ENCODE measurements around the gene TTC3. TPM values are rescaled to one million over a fixed set of nuclear protein-coding genes. Genes with fewer than 3 reads are reported as not detected.
"Not testable (repeated sequence)": the region's sequence is repeated elsewhere in the genome, so short reads cannot be mapped to it uniquely, and the experiment has no call there.

TTC3 gene
- total RNA-seq, 2 experiments from 2014 or later, result 73.5 to 90.0 TPM

- Histone ChIP-seq H4K20me1 (ENCODE audit: insufficient read depth, low read length) (no peaks in the 10 kb centered on the region), H2AFZ (ENCODE audit: low read length) (peak overlapping the region; percentile 49; the same call in 1 of the 2 replicates), H3K79me2 (ENCODE audit: insufficient read depth, low read depth, low read length) (no peaks in the 10 kb centered on the region), H3K4me3 (ENCODE audit: low read depth, low read length, poor library complexity, severe bottlenecking) (no peak overlapping the region), H3K9me2 (ENCODE audit: insufficient read depth, low read length) (no peaks in the 10 kb centered on the region), H3K4me1 (ENCODE audit: insufficient read depth, low read length, poor library complexity, severe bottlenecking) (peaks cover 12% of the 10 kb centered on the region), H3K27ac (ENCODE audit: low read depth, low read length, poor library complexity, severe bottlenecking) (no peak overlapping the region), H3K9me3 (ENCODE audit: low read length) (no peaks in the 10 kb centered on the region), H3K36me3 (ENCODE audit: insufficient read depth, low read length) (no peaks in the 10 kb centered on the region), H3K4me2 (ENCODE audit: low read length) (0 out of 2 replicates have a peak overlapping the region, but pooled peaks have one; percentile 17)
- BruUV-seq (replicated peaks), result no TSS peak
- ChIA-PET POLR2A (no interaction called here), CTCF (ENCODE audit: unreplicated experiment) (no interaction called here)
- TF ChIP-seq CTCF (conservative IDR thresholded peaks at IDR 0.05; ENCODE audit: low read length) (no peak), EZH2phosphoT487 (IDR thresholded peaks at IDR 0.05; ENCODE audit: borderline replicate concordance, low read depth, low read length) (no peak)
- DNase-seq (ENCODE audit: low spot score), result peak; percentile 49
- intact Hi-C loops (cut with micrococcal nuclease; ENCODE audit: unreplicated experiment), result no loop called here
Observed at GRCh38 chr21:37045149-37045548, 27.9 kb upstream of the TTC3 start.

DNA sequence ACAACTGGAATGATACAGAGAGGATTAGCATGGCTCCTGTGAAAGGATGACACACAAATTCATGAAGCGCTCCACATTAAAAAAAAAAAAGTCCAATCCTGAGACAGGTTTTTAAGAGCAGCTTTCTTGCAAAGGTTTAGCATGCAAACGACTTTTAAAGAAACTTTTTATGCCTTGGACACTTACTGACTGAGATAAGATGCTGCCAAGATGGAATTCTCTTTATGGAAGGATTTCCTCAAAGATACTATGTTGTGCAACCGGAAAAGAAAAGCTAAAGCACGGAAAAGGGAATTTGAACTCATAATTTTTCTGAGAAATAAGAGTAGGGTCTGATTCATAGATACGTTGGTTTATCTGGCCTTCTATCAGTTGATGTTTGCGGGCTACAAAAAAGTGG is 27.5 kb upstream of the TTC3 start:
- H3K4me3 ChIP-seq (ENCODE audit: low read depth, low read length, poor library complexity, severe bottlenecking), result no peak overlapping the region
- H4K20me1 ChIP-seq (ENCODE audit: insufficient read depth, low read length), result no peaks in the 10 kb centered on the region
- H3K9me2 ChIP-seq (ENCODE audit: insufficient read depth, low read length), result no peaks in the 10 kb centered on the region
- CTCF ChIA-PET (ENCODE audit: unreplicated experiment), result no interaction called here
- H3K4me2 ChIP-seq (ENCODE audit: low read length), result no peak overlapping the region
- H3K4me1 ChIP-seq (ENCODE audit: insufficient read depth, low read length, poor library complexity, severe bottlenecking), result peaks cover 12% of the 10 kb centered on the region
- POLR2A ChIA-PET, result no interaction called here
- intact Hi-C loops (cut with micrococcal nuclease; ENCODE audit: unreplicated experiment), result no loop called here
- H2AFZ ChIP-seq (ENCODE audit: low read length), result peak overlapping the region; percentile 49; the same call in 1 of the 2 replicates
- no TSS peak for BruUV-seq (replicated peaks)
- H3K36me3 ChIP-seq (ENCODE audit: insufficient read depth, low read length), result no peaks in the 10 kb centered on the region
- no peaks in the 10 kb centered on the region for H3K9me3 ChIP-seq (ENCODE audit: low read length)
- TF ChIP-seq EZH2phosphoT487 (IDR thresholded peaks at IDR 0.05; ENCODE audit: borderline replicate concordance, low read depth, low read length) (no peak), CTCF (conservative IDR thresholded peaks at IDR 0.05; ENCODE audit: low read length) (no peak)
- DNase-seq (ENCODE audit: low spot score), result no peak
- H3K27ac ChIP-seq (ENCODE audit: low read depth, low read length, poor library complexity, severe bottlenecking), result no peak overlapping the region
- no peaks in the 10 kb centered on the region for H3K79me2 ChIP-seq (ENCODE audit: insufficient read depth, low read depth, low read length)

DNA sequence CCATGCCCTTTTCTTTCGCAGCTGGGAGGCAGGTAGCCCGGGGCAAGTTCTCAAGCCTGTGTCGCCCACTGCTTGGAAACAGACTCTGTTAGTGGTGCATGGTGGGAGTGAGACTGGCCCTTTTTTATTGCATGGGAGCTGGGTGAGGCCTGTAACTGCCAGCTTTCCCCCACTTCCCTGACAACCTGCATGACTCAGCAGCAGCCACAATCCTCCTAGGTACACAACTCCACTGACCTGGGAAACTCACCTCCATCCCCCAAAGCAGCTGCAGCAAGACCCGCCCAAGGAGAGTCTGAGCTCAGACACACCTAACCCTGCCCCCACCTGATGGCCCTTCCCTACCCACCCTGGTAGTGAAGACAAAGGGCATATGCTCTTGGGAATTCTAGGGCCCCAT is 26.0 kb upstream of the TTC3 start:
- intact Hi-C loops (cut with micrococcal nuclease; ENCODE audit: unreplicated experiment), result no loop called here
- Histone ChIP-seq H3K79me2 (ENCODE audit: insufficient read depth, low read depth, low read length) (no peaks in the 10 kb centered on the region), H3K9me3 (ENCODE audit: low read length) (no peaks in the 10 kb centered on the region), H3K4me2 (ENCODE audit: low read length) (no peak overlapping the region), H4K20me1 (ENCODE audit: insufficient read depth, low read length) (no peaks in the 10 kb centered on the region), H3K27ac (ENCODE audit: low read depth, low read length, poor library complexity, severe bottlenecking) (no peak overlapping the region), H3K9me2 (ENCODE audit: insufficient read depth, low read length) (no peaks in the 10 kb centered on the region), H3K36me3 (ENCODE audit: insufficient read depth, low read length) (no peaks in the 10 kb centered on the region), H2AFZ (ENCODE audit: low read length) (no peak overlapping the region), H3K4me1 (ENCODE audit: insufficient read depth, low read length, poor library complexity, severe bottlenecking) (peaks cover 12% of the 10 kb centered on the region), H3K4me3 (ENCODE audit: low read depth, low read length, poor library complexity, severe bottlenecking) (no peak overlapping the region)
- TF ChIP-seq EZH2phosphoT487 (IDR thresholded peaks at IDR 0.05; ENCODE audit: borderline replicate concordance, low read depth, low read length) (no peak), CTCF (conservative IDR thresholded peaks at IDR 0.05; ENCODE audit: low read length) (no peak)
- no peak for DNase-seq (ENCODE audit: low spot score)
- ChIA-PET CTCF (ENCODE audit: unreplicated experiment) (no interaction called here), POLR2A (interaction anchor here (0.6 kb wide), 1 partner anchor 717 kb away, joined by 3 read pairs; no protein-coding TSS in a partner anchor)
- BruUV-seq (replicated peaks), result no TSS peak

DNA sequence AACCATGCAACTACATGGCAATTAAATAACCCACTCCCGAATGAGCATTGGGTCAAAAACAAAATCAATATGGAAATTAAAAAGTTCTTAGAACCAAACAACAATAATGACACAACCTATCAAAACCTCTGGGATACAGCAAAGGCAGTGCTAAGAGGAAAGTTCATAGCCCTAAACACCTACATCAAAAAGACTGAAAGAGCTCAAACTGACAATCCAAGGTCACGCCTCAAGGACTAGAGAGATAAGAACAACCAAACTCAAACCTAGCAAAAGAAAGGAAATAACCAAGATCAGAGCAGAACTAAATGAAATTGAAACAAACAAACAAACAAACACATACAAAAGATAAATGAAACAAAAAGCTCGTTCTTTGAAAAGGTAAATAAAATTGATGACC is 23.3 kb upstream of the TTC3 start:
- CTCF ChIA-PET (ENCODE audit: unreplicated experiment); H3K4me1 ChIP-seq (ENCODE audit: insufficient read depth, low read length, poor library complexity, severe bottlenecking); H3K36me3 ChIP-seq (ENCODE audit: insufficient read depth, low read length); H2AFZ ChIP-seq (ENCODE audit: low read length); H3K27ac ChIP-seq (ENCODE audit: low read depth, low read length, poor library complexity, severe bottlenecking); DNase-seq (ENCODE audit: low spot score); H3K9me2 ChIP-seq (ENCODE audit: insufficient read depth, low read length); intact Hi-C loops (cut with micrococcal nuclease; ENCODE audit: unreplicated experiment); H4K20me1 ChIP-seq (ENCODE audit: insufficient read depth, low read length); BruUV-seq (replicated peaks); H3K4me3 ChIP-seq (ENCODE audit: low read depth, low read length, poor library complexity, severe bottlenecking); H3K4me2 ChIP-seq (ENCODE audit: low read length); H3K9me3 ChIP-seq (ENCODE audit: low read length); H3K79me2 ChIP-seq (ENCODE audit: insufficient read depth, low read depth, low read length): not testable (repeated sequence)
- POLR2A ChIA-PET, result interaction anchor here (0.6 kb wide), 1 partner anchor 149 kb away, joined by 3 read pairs; no protein-coding TSS in a partner anchor
